Osteoblast (primary cell): ENCODE results near the gene ADAMTSL2. TPM values are rescaled to one million over a fixed set of nuclear protein-coding genes. Genes with fewer than 3 reads are reported as not detected.

Experiments
- DNase-seq: peaks from one replicate; pipeline ENCODE4 v3.0.0; 2011; ENCODE audit warnings: low spot score, mixed read lengths; ENCODE audit not compliant: insufficient read length; ENCODE audit errors: missing footprints
- H2AFZ ChIP-seq: 2 replicates; pipeline ENCODE4 v1.6.0; 2011; ENCODE audit warnings: mild to moderate bottlenecking, low read length
- H3K27ac ChIP-seq: 2 replicates; pipeline ENCODE4 v1.5.1; 2011; ENCODE audit warnings: mild to moderate bottlenecking, low read depth, low read length, moderate library complexity
- H3K27me3 ChIP-seq: 2 replicates; pipeline ENCODE4 v1.6.0; 2012; ENCODE audit warnings: mild to moderate bottlenecking, control low read depth, inconsistent platforms, low read length, moderate library complexity; ENCODE audit not compliant: insufficient read depth
- H3K36me3 ChIP-seq: 2 replicates; pipeline ENCODE4 v1.5.1; 2011; ENCODE audit warnings: mild to moderate bottlenecking, low read length, control low read depth, moderate library complexity; ENCODE audit not compliant: insufficient read depth
- H3K4me1 ChIP-seq: 2 replicates; pipeline ENCODE4 v1.5.1; 2011; ENCODE audit warnings: mild to moderate bottlenecking, low read length, control low read depth, moderate library complexity; ENCODE audit not compliant: insufficient read depth
- H3K4me2 ChIP-seq: 2 replicates; pipeline ENCODE4 v1.6.0; 2011; ENCODE audit warnings: mild to moderate bottlenecking, low read length; ENCODE audit not compliant: insufficient read depth
- H3K4me3 ChIP-seq: fragments of 200-600 bp; sonication (generic); 3 replicates; pipeline ENCODE4 v1.5.1; 2012; ENCODE audit warnings: mild to moderate bottlenecking, low read length, inconsistent platforms; ENCODE audit not compliant: insufficient read depth
- H3K79me2 ChIP-seq: 2 replicates; pipeline ENCODE4 v1.6.0; 2012; ENCODE audit warnings: mild to moderate bottlenecking, low read length, control low read depth, inconsistent platforms; ENCODE audit not compliant: insufficient read depth
- H3K9me3 ChIP-seq: 2 replicates; pipeline ENCODE4 v1.5.1; 2011; ENCODE audit warnings: low read depth, low read length, control low read depth
- H4K20me1 ChIP-seq: 2 replicates; pipeline ENCODE4 v1.6.0; 2012; ENCODE audit warnings: mild to moderate bottlenecking, low read length, control low read depth; ENCODE audit not compliant: insufficient read depth
- total RNA-seq: library from RNA; depleted of rRNA; stranded (reverse); fragments of >200 nt; gene quantifications from 2 replicates; pipeline ENCODE4 v1.2.3, GENCODE V29; 2012
- TF ChIP-seq, protein P1 (sequence below): IDR thresholded peaks from 2 replicates; pipeline ENCODE4 v1.5.1; 2011; ENCODE audit warnings: mild to moderate bottlenecking, low read depth, low read length, moderate library complexity; ENCODE audit errors: extremely low read depth

ADAMTSL2 gene
- total RNA-seq, 1 donor = under 0.01 TPM

DNA sequence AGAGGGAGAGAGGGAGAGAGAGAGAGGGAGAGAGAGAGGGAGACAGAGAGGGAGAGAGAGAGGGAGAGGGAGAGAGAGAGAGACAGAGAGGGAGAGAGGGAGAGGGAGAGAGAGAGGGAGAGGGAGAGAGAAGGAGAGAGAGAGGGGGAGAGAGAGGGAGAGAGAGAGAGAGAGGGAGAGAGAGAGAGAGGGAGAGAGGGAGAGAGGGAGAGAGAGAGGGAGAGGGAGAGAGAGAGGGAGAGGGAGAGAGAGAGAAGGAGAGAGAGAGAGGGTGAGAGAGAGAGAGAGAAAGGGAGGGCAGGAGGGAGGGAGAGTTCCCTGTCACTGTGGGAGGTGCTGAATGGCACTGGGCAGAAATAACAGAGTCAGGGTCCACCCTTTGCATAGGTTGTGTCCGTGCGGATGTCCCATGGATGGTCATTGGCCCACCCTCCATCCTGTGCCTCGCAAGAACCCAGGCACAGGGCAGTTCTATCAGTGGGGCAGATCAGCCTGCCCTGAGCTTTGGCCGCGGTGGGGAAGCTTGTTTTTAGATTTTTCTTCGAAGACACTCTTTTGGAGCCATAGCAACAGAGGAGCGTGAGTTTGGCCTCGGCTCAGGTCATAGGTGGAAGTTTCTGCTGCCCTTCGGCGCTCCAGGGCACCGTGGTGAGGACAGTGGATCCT, 30.1 kb downstream of the ADAMTSL2 start:
- Histone ChIP-seq H3K4me1 (peaks cover 4% of the 10 kb centered on the region), H3K36me3 (no peaks in the 10 kb centered on the region), H3K27ac (no peak overlapping the region), H3K4me2 (no peak overlapping the region), H2AFZ (no peak overlapping the region), H3K27me3 (peaks cover 5% of the 10 kb centered on the region), H3K79me2 (no peaks in the 10 kb centered on the region), H4K20me1 (no peaks in the 10 kb centered on the region), H3K4me3 (no peak overlapping the region), H3K9me3 (no peaks in the 10 kb centered on the region)
- TF ChIP-seq, protein P1, sequence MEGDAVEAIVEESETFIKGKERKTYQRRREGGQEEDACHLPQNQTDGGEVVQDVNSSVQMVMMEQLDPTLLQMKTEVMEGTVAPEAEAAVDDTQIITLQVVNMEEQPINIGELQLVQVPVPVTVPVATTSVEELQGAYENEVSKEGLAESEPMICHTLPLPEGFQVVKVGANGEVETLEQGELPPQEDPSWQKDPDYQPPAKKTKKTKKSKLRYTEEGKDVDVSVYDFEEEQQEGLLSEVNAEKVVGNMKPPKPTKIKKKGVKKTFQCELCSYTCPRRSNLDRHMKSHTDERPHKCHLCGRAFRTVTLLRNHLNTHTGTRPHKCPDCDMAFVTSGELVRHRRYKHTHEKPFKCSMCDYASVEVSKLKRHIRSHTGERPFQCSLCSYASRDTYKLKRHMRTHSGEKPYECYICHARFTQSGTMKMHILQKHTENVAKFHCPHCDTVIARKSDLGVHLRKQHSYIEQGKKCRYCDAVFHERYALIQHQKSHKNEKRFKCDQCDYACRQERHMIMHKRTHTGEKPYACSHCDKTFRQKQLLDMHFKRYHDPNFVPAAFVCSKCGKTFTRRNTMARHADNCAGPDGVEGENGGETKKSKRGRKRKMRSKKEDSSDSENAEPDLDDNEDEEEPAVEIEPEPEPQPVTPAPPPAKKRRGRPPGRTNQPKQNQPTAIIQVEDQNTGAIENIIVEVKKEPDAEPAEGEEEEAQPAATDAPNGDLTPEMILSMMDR = no peak
- DNase-seq = no peak

DNA sequence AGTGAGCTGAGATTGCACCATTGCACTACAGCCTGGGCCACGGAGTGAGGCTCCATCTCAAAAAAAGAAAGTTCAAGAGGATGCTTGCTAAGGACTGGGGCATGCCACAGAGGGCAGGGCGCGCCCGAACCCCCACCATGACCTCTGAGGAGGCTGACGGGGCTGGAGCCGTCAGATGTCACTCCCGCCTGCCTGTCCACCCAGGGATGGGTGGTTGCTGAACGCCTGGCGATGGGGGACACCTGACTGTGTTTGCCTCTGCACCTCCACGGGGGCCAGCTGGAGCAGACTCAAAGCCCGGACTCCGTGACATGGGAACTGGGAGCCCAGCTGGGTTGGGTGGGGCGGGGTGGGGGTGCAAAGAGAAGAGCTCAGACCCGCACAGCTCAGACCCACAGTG, 31.9 kb downstream of the ADAMTSL2 start:
- TF ChIP-seq, protein P1 = no peak
- H2AFZ ChIP-seq = no peak overlapping the region
- no peak overlapping the region for H3K4me3 ChIP-seq
- no peak for DNase-seq
- H3K79me2 ChIP-seq = no peaks in the 10 kb centered on the region
- no peak overlapping the region for H3K4me2 ChIP-seq
- no peaks in the 10 kb centered on the region for H4K20me1 ChIP-seq
- H3K9me3 ChIP-seq = no peaks in the 10 kb centered on the region
- H3K27me3 ChIP-seq = peaks cover 5% of the 10 kb centered on the region
- no peaks in the 10 kb centered on the region for H3K4me1 ChIP-seq
- H3K27ac ChIP-seq = no peak overlapping the region
- no peaks in the 10 kb centered on the region for H3K36me3 ChIP-seq

DNA sequence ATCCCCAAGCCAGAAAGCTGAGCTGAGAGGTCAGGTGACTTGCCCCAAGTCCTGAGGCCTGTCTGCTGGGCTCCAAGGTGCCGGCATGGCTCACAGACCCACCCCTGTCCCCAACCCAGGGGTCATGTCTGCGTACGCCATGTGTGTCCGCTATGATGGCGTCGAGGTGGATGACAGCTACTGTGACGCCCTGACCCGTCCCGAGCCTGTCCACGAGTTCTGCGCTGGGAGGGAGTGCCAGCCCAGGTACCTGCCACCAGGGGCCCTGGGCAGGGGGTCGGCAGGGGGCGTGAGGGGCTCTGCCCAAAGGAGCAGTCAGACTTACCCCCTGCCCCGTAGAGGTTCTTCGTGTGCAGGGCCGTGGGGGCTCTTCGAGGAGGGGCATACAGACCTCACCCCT, 32.3 kb downstream of the ADAMTSL2 start:
- no peaks in the 10 kb centered on the region for H3K36me3 ChIP-seq
- no peak for DNase-seq

DNA sequence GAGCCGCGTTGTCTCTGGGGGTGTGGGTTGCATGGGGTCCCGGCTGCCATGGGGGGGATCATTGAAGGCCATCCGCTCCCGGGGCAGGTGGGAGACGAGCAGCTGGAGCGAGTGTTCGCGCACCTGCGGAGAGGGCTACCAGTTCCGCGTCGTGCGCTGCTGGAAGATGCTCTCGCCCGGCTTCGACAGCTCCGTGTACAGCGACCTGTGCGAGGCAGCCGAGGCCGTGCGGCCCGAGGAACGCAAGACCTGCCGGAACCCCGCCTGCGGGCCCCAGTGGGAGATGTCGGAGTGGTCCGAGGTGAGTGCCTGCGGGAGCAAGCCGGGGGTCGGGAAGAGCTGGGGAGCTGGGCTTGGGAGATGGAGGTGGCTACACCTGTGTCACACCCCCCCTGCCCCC, 33.7 kb downstream of the ADAMTSL2 start:
- TF ChIP-seq, protein P1 = no peak
- Histone ChIP-seq H3K4me3 (no peak overlapping the region), H3K4me2 (no peak overlapping the region), H3K79me2 (no peaks in the 10 kb centered on the region), H3K27me3 (peaks cover 2% of the 10 kb centered on the region), H2AFZ (no peak overlapping the region), H3K27ac (no peak overlapping the region), H3K9me3 (no peaks in the 10 kb centered on the region), H3K4me1 (no peaks in the 10 kb centered on the region), H3K36me3 (no peaks in the 10 kb centered on the region), H4K20me1 (no peaks in the 10 kb centered on the region)
- DNase-seq = no peak

More for the DNA sequence above, 32.3 kb downstream of the ADAMTSL2 start:
- Histone ChIP-seq H3K27me3 (peaks cover 5% of the 10 kb centered on the region), H2AFZ (no peak overlapping the region), H4K20me1 (no peaks in the 10 kb centered on the region), H3K79me2 (no peaks in the 10 kb centered on the region), H3K9me3 (no peaks in the 10 kb centered on the region), H3K4me2 (no peak overlapping the region), H3K4me1 (no peaks in the 10 kb centered on the region), H3K4me3 (no peak overlapping the region), H3K27ac (no peak overlapping the region)
- TF ChIP-seq, protein P1 = no peak
